Retinal pigment epithelial cell (primary cell): ENCODE data around the gene HHIPL1.

Experiments
- DNase-seq: peaks from one replicate; pipeline ENCODE4 v3.0.0-alpha.2; 2010; ENCODE audit warnings: low read depth
- H3K4me3 ChIP-seq: 2 replicates; pipeline ENCODE4 v1.5.1; 2011; ENCODE audit warnings: mild to moderate bottlenecking, low read length, control low read depth, moderate library complexity
- CTCF ChIP-seq: conservative IDR thresholded peaks from 2 replicates; pipeline ENCODE4 v1.5.1; 2011; ENCODE audit warnings: low read depth, low read length, control low read depth, inconsistent platforms

Gene HHIPL1

GRCh38 chr14:99688210-99688581, 43.3 kb downstream of the HHIPL1 start:
- no peak overlapping the region for H3K4me3 ChIP-seq
- DNase-seq: no peak
- TF ChIP-seq CTCF: no peak

GRCh38 chr14:99688629-99689028, 43.7 kb downstream of the HHIPL1 start:
- no peak for DNase-seq
- no peak overlapping the region for H3K4me3 ChIP-seq
- no peak for TF ChIP-seq CTCF

- no peak overlapping the region for H3K4me3 ChIP-seq
- no peak for DNase-seq
- no peak for TF ChIP-seq CTCF
Observed at GRCh38 chr14:99689266-99690236, 44.6 kb downstream of the HHIPL1 start.

- DNase-seq: no peak
- no peak overlapping the region for H3K4me3 ChIP-seq
- no peak for TF ChIP-seq CTCF
Observed at GRCh38 chr14:99690636-99691035, 45.7 kb downstream of the HHIPL1 start.

GRCh38 chr14:99691111-99691885, 46.4 kb downstream of the HHIPL1 start:
- H3K4me3 ChIP-seq: no peak overlapping the region
- no peak for TF ChIP-seq CTCF
- DNase-seq: no peak

- DNase-seq: no peak
- TF ChIP-seq CTCF: no peak
- H3K4me3 ChIP-seq: no peak overlapping the region
Observed at GRCh38 chr14:99693918-99694317, 49.0 kb downstream of the HHIPL1 start.
